WTC11 (cell line): ENCODE data around the gene PIEZO1. TPM values are rescaled to one million over a fixed set of nuclear protein-coding genes. Genes with fewer than 3 reads are reported as not detected.

Experiments
- ATAC-seq: fragments of 200-7000 bp; cut with Tn5 transposase; 2 replicates; pipeline ENCODE4 v1.10.0; 2021; ENCODE audit warnings: mild to moderate bottlenecking, moderate library complexity
- CTCF ChIA-PET: fragments of 300-600 bp; sonication (Branson Sonifier 250); formaldehyde crosslinking; loops from one replicate; lab custom pipeline; 2021; ENCODE audit warnings: antibody characterized with exemption; lab: Charles Lee
- POLR2A ChIA-PET: fragments of 350-600 bp; sonication (Branson Sonifier 250); formaldehyde crosslinking; loops from one replicate; lab custom pipeline; 2021; ENCODE audit warnings: antibody characterized with exemption; lab: Charles Lee
- DNase-seq: peaks from one replicate; pipeline ENCODE4 v3.0.0; 2021; ENCODE audit warnings: low spot score
- H3K27ac Mint-ChIP-seq: 2 replicates; pipeline ENCODE4 v1.8.0; 2021; ENCODE audit warnings: mixed read lengths
- H3K27me3 Mint-ChIP-seq: 2 replicates; pipeline ENCODE4 v1.8.0; 2021; ENCODE audit warnings: low read depth, mild to moderate bottlenecking, moderate library complexity, mixed read lengths
- H3K36me3 Mint-ChIP-seq: 2 replicates; pipeline ENCODE4 v1.8.0; 2021; ENCODE audit warnings: mixed read lengths
- H3K4me1 Mint-ChIP-seq: 2 replicates; pipeline ENCODE4 v1.8.0; 2022; ENCODE audit warnings: mixed read lengths
- H3K4me3 Mint-ChIP-seq: 2 replicates; pipeline ENCODE4 v1.8.0; 2021; ENCODE audit warnings: mild to moderate bottlenecking, moderate library complexity, mixed read lengths
- H3K9me3 Mint-ChIP-seq: 2 replicates; pipeline ENCODE4 v1.8.0; 2021; ENCODE audit warnings: mixed read lengths
- AFF4 ChIP-seq: sonication (generic); formaldehyde crosslinking; IDR thresholded peaks from 2 replicates; pipeline ENCODE4 v1.8.1; 2023; ENCODE audit warnings: mild to moderate bottlenecking, missing genetic modification reagents, borderline replicate concordance
- AR ChIP-seq: fragments of 250-450 bp; sonication (Bioruptor Pico); IDR thresholded peaks from 2 replicates; pipeline ENCODE4 v1.9.0; 2021; ENCODE audit warnings: mild to moderate bottlenecking
- ERG ChIP-seq: fragments of 250-450 bp; sonication (Bioruptor Pico); IDR thresholded peaks from 2 replicates; pipeline ENCODE4 v1.8.0; 2021; ENCODE audit warnings: mild to moderate bottlenecking
- ETV6 ChIP-seq: sonication (generic); formaldehyde crosslinking; IDR thresholded peaks from 2 replicates; pipeline ENCODE4 v1.8.1; 2022; ENCODE audit warnings: mild to moderate bottlenecking, missing genetic modification reagents
- GRHL2 ChIP-seq: fragments of 250-450 bp; sonication (Bioruptor Pico); IDR thresholded peaks from 2 replicates; pipeline ENCODE4 v1.8.0; 2022; ENCODE audit warnings: mild to moderate bottlenecking, moderate library complexity; ENCODE audit not compliant: insufficient replicate concordance, severe bottlenecking
- HMGA2 ChIP-seq: fragments of 250-450 bp; sonication (Bioruptor Pico); IDR thresholded peaks from 2 replicates; pipeline ENCODE4 v1.4.0; 2021; ENCODE audit warnings: mild to moderate bottlenecking, moderate library complexity
- IRF1 ChIP-seq: sonication (generic); formaldehyde crosslinking; IDR thresholded peaks from 2 replicates; pipeline ENCODE4 v1.8.0; 2023; ENCODE audit warnings: missing genetic modification reagents
- MLX ChIP-seq: sonication (generic); formaldehyde crosslinking; IDR thresholded peaks from 2 replicates; pipeline ENCODE4 v1.8.1; 2023; ENCODE audit warnings: mild to moderate bottlenecking, missing genetic modification reagents, moderate library complexity
- NFATC4 ChIP-seq: fragments of 250-450 bp; sonication (Bioruptor Pico); IDR thresholded peaks from 2 replicates; pipeline ENCODE4 v1.9.0; 2021; ENCODE audit warnings: mild to moderate bottlenecking
- OVOL2 ChIP-seq: fragments of 250-450 bp; sonication (Bioruptor Pico); IDR thresholded peaks from 2 replicates; pipeline ENCODE4 v1.9.0; 2021; ENCODE audit warnings: mild to moderate bottlenecking, borderline replicate concordance
- RELA ChIP-seq: sonication (generic); formaldehyde crosslinking; IDR thresholded peaks from 2 replicates; pipeline ENCODE4 v1.8.1; 2022; ENCODE audit warnings: missing genetic modification reagents, mild to moderate bottlenecking, borderline replicate concordance
- RORB ChIP-seq: fragments of 250-450 bp; sonication (Bioruptor Pico); IDR thresholded peaks from 2 replicates; pipeline ENCODE4 v1.9.0; 2021; ENCODE audit warnings: mild to moderate bottlenecking
- SMAD4 ChIP-seq: sonication (generic); formaldehyde crosslinking; IDR thresholded peaks from 2 replicates; pipeline ENCODE4 v1.8.0; 2022; ENCODE audit warnings: mild to moderate bottlenecking, missing genetic modification reagents
- TEAD4 ChIP-seq: sonication (generic); formaldehyde crosslinking; IDR thresholded peaks from 2 replicates; pipeline ENCODE4 v1.8.0; 2022; ENCODE audit warnings: mild to moderate bottlenecking, missing genetic modification reagents
- ZNF219 ChIP-seq: sonication (generic); formaldehyde crosslinking; IDR thresholded peaks from 2 replicates; pipeline ENCODE4 v1.8.0; 2023; ENCODE audit warnings: missing genetic modification reagents, mild to moderate bottlenecking, borderline replicate concordance
- ZNF317 ChIP-seq: sonication (generic); formaldehyde crosslinking; IDR thresholded peaks from 2 replicates; pipeline ENCODE4 v1.8.1; 2023; ENCODE audit warnings: low read depth, mild to moderate bottlenecking, moderate library complexity, missing genetic modification reagents, borderline replicate concordance
- ZNF396 ChIP-seq: fragments of 250-450 bp; sonication (Bioruptor Pico); IDR thresholded peaks from 2 replicates; pipeline ENCODE4 v1.8.0; 2021; ENCODE audit warnings: mild to moderate bottlenecking, moderate library complexity, borderline replicate concordance
- ZNF416 ChIP-seq: fragments of 250-450 bp; sonication (Bioruptor Pico); IDR thresholded peaks from 2 replicates; pipeline ENCODE4 v1.9.0; 2021; ENCODE audit warnings: mild to moderate bottlenecking, inconsistent platforms
- total RNA-seq: library from RNA; stranded (reverse); gene quantifications from 3 replicates; pipeline ENCODE4 v1.2.3, GENCODE V29; 2021
- TF ChIP-seq, protein P1 (sequence below): sonication (generic); formaldehyde crosslinking; IDR thresholded peaks from 2 replicates; pipeline ENCODE4 v1.8.0; 2022; ENCODE audit warnings: mild to moderate bottlenecking, missing genetic modification reagents
- TF ChIP-seq, protein P2 (sequence below): fragments of 250-450 bp; sonication (Bioruptor Pico); IDR thresholded peaks from 2 replicates; pipeline ENCODE4 v2.1.2; 2022; ENCODE audit warnings: mild to moderate bottlenecking, moderate library complexity

Gene PIEZO1
- total RNA-seq, 1 experiment from 2014 or later, result 71.3 TPM

DNA sequence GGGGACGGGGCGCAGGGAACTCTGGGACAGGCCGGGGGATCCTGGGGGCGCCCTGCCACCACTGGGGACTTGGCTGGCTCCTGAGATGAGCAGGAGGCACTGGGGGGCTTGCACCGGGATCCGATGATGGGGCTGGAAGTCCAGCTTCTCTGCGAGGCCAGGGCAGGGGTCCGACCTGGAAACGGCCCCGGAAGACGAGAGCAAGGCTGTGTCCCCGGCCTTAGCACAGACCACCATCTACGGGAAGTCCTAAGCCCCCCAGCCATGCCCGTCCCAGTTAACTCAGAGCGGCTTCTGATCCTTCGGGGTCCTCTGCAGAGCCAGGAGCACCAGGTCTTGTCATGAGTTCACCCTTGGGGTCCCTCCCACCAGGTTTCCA, 19.1 kb upstream of the PIEZO1 start:
- Mint-ChIP-seq H3K4me3 (peak overlapping the region; percentile 70), H3K4me1 (no peaks in the 10 kb centered on the region), H3K36me3 (peaks cover 31% of the 10 kb centered on the region), H3K27me3 (no peaks in the 10 kb centered on the region)
- ATAC-seq, result no peak; the same call in 1 of the 2 replicates
- CTCF ChIA-PET, result interaction anchor here (2.0 to 2.5 kb wide), 2 partner anchors 10 to 67 kb away, joined by 7 to 20 read pairs; no protein-coding TSS in a partner anchor
- DNase-seq, result no peak
- no peak for TF ChIP-seq RELA (CRISPR knock-in tag)
- TF ChIP-seq TEAD4, result no peak
- no peak for TF ChIP-seq MLX
- TF ChIP-seq, protein P1, sequence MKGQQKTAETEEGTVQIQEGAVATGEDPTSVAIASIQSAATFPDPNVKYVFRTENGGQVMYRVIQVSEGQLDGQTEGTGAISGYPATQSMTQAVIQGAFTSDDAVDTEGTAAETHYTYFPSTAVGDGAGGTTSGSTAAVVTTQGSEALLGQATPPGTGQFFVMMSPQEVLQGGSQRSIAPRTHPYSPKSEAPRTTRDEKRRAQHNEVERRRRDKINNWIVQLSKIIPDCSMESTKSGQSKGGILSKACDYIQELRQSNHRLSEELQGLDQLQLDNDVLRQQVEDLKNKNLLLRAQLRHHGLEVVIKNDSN (CRISPR knock-in tag), result no peak
- TF ChIP-seq OVOL2 (CRISPR knock-in tag), result no peak
- TF ChIP-seq ZNF416, result no peak
- TF ChIP-seq ZNF396 (CRISPR knock-in tag), result no peak
- TF ChIP-seq ZNF219 (CRISPR knock-in tag), result no peak
- TF ChIP-seq SMAD4, result no peak
- no peak for TF ChIP-seq ZNF317 (CRISPR knock-in tag)
- TF ChIP-seq AFF4 (CRISPR knock-in tag), result no peak
- TF ChIP-seq ETV6 (CRISPR knock-in tag), result no peak
- no peak for TF ChIP-seq HMGA2
- no peak for TF ChIP-seq IRF1 (CRISPR knock-in tag)
- TF ChIP-seq AR (CRISPR knock-in tag), result no peak
- TF ChIP-seq RORB, result no peak
- TF ChIP-seq NFATC4 (CRISPR knock-in tag), result no peak
- TF ChIP-seq, protein P2, sequence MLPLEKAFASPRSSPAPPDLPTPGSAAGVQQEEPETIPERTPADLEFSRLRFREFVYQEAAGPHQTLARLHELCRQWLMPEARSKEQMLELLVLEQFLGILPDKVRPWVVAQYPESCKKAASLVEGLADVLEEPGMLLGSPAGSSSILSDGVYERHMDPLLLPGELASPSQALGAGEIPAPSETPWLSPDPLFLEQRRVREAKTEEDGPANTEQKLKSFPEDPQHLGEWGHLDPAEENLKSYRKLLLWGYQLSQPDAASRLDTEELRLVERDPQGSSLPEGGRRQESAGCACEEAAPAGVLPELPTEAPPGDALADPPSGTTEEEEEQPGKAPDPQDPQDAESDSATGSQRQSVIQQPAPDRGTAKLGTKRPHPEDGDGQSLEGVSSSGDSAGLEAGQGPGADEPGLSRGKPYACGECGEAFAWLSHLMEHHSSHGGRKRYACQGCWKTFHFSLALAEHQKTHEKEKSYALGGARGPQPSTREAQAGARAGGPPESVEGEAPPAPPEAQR (CRISPR knock-in tag), result no peak
- no peak for TF ChIP-seq GRHL2 (CRISPR knock-in tag)
- no peak for TF ChIP-seq ERG (CRISPR knock-in tag)
- TF ChIP-seq, all 79 proteins: peak for 0
- no peaks in the 10 kb centered on the region for H3K9me3 Mint-ChIP-seq
- no peak overlapping the region for H3K27ac Mint-ChIP-seq
- POLR2A ChIA-PET, result interaction anchor here (1.5 kb wide), 1 partner anchor 8 kb away, joined by 6 read pairs; the partner anchor contains the start of gene APRT
